HG03039 (cell line): Measurements from ENCODE around the gene SCGB1D2.
"Not testable (repeated sequence)": the region's sequence is repeated elsewhere in the genome, so short reads cannot be mapped to it uniquely, and the experiment has no call there.

ENCODE experiments used
- ATAC-seq: cut with Tn5 transposase; IDR thresholded peaks from one replicate; pipeline ENCODE4 v1.9.1; 2021; ENCODE audit warnings: mild to moderate bottlenecking, moderate library complexity; ENCODE audit not compliant: unreplicated experiment

Gene SCGB1D2

GRCh38 chr11:62242021-62242420, at the start of gene SCGB1D2:
SCGB1D2 (plus strand) TSS chr11:62242239; CDS start chr11:62242308, 69 bp downstream.
- no peak for ATAC-seq

- ATAC-seq = no peak
Measured at GRCh38 chr11:62193952-62194351, 48.1 kb upstream of the SCGB1D2 start.

- ATAC-seq = not testable (repeated sequence)
Measured at GRCh38 chr11:62195010-62195409, 47.0 kb upstream of the SCGB1D2 start.

GRCh38 chr11:62195945-62196344, 46.1 kb upstream of the SCGB1D2 start:
- no peak for ATAC-seq

GRCh38 chr11:62197400-62197799, 44.6 kb upstream of the SCGB1D2 start:
- not testable (repeated sequence) for ATAC-seq

- no peak for ATAC-seq
Measured at GRCh38 chr11:62201376-62201775, 40.7 kb upstream of the SCGB1D2 start.

GRCh38 chr11:62202910-62203309, 39.1 kb upstream of the SCGB1D2 start:
- no peak for ATAC-seq

GRCh38 chr11:62204430-62204829, 37.6 kb upstream of the SCGB1D2 start:
- no peak for ATAC-seq

GRCh38 chr11:62205441-62205840, 36.6 kb upstream of the SCGB1D2 start:
- no peak for ATAC-seq

GRCh38 chr11:62206276-62207066, 35.6 kb upstream of the SCGB1D2 start:
- not testable (repeated sequence) for ATAC-seq

- ATAC-seq = no peak
Measured at GRCh38 chr11:62208785-62209144, 33.3 kb upstream of the SCGB1D2 start.

- no peak for ATAC-seq
Measured at GRCh38 chr11:62217191-62217748, 24.8 kb upstream of the SCGB1D2 start.

- no peak for ATAC-seq
Measured at GRCh38 chr11:62221498-62221897, 20.5 kb upstream of the SCGB1D2 start.

- no peak for ATAC-seq
Measured at GRCh38 chr11:62223095-62223494, 18.9 kb upstream of the SCGB1D2 start.

- ATAC-seq = no peak
Measured at GRCh38 chr11:62233730-62234129, 8.3 kb upstream of the SCGB1D2 start.

- no peak for ATAC-seq
Measured at GRCh38 chr11:62236187-62236586, 5.9 kb upstream of the SCGB1D2 start.

- no peak for ATAC-seq
Measured at GRCh38 chr11:62237499-62237898, 4.5 kb upstream of the SCGB1D2 start.

- ATAC-seq = no peak
Measured at GRCh38 chr11:62238151-62238550, 3.9 kb upstream of the SCGB1D2 start.

GRCh38 chr11:62241095-62241494, 944 bp upstream of the SCGB1D2 start:
- no peak for ATAC-seq

- ATAC-seq = no peak
Measured at GRCh38 chr11:62245271-62245753, 3.3 kb downstream of the SCGB1D2 start.

GRCh38 chr11:62251698-62252097, 9.7 kb downstream of the SCGB1D2 start:
- ATAC-seq = no peak

- ATAC-seq = no peak
Measured at GRCh38 chr11:62253999-62254542, 12.0 kb downstream of the SCGB1D2 start.
